ENCODE data around the gene CATSPERD. TPM values are rescaled to one million over a fixed set of nuclear protein-coding genes. Genes with fewer than 3 reads are reported as not detected.

CATSPERD gene
- total and polyA plus RNA-seq, 9 of the 15 experiments (the other 6 are each of a cell fraction or from before 2014, with no cell fraction given): not detected

DNA sequence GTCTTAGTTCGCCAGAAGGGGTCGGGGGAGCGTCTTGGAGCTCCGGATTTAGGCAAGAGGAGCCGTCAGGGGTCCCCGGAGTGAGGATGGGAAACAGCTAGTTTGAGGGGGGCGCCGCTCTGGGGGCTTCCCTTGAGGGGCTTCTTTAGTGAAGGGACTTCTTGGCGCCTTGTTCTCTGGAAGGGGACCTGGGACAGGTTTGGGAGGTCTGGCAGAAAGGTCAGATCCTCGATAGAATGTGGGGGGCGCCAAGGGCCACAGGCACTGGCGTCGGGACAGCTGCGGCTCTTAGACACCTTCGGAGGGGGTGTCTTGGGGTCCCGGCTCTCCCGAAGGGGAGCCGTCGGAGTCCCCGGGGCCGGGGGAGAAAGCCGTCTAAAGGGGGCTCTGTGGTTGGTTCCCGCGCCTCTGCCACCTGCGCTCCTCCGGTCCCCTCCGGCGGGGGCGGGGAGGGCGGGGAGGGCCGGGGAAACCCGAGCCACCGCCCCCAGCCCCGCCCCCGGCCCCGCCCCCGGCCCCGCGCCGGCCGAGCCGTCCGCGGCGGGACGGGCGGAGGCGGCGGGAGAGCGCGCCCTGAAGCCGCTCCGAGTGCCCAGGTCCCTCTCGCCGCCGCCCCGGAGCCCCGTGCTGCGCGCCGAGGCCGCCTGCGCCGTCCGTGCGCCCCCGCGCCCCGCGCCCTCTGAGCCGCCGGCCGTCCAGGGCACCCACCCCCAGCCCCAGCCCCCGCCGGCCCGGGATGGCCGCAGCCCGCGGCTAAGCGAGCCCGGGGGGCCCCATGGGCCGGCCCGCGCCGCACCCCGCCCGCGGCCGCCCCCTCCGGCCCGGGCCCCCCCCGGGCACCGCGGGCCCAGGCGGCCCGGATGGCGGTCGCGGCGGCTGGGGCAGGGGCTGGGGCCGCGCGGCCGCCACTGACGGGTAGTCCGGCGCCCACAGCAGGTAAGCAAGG is 84.4 kb downstream of the CATSPERD start, which contains the start of gene NRTN (continued):
- TF ChIP-seq, protein P1, sequence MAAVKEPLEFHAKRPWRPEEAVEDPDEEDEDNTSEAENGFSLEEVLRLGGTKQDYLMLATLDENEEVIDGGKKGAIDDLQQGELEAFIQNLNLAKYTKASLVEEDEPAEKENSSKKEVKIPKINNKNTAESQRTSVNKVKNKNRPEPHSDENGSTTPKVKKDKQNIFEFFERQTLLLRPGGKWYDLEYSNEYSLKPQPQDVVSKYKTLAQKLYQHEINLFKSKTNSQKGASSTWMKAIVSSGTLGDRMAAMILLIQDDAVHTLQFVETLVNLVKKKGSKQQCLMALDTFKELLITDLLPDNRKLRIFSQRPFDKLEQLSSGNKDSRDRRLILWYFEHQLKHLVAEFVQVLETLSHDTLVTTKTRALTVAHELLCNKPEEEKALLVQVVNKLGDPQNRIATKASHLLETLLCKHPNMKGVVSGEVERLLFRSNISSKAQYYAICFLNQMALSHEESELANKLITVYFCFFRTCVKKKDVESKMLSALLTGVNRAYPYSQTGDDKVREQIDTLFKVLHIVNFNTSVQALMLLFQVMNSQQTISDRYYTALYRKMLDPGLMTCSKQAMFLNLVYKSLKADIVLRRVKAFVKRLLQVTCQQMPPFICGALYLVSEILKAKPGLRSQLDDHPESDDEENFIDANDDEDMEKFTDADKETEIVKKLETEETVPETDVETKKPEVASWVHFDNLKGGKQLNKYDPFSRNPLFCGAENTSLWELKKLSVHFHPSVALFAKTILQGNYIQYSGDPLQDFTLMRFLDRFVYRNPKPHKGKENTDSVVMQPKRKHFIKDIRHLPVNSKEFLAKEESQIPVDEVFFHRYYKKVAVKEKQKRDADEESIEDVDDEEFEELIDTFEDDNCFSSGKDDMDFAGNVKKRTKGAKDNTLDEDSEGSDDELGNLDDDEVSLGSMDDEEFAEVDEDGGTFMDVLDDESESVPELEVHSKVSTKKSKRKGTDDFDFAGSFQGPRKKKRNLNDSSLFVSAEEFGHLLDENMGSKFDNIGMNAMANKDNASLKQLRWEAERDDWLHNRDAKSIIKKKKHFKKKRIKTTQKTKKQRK (IDR thresholded peaks at IDR 0.05; ENCODE audit: borderline replicate concordance, low read depth, low read length): no peak
- TF ChIP-seq PHF8 (IDR thresholded peaks at IDR 0.05; ENCODE audit: borderline replicate concordance, low read length) (peak; percentile 35; the same call in 1 of the 2 replicates), RBM34 (IDR thresholded peaks at IDR 0.05; ENCODE audit: borderline replicate concordance, insufficient read depth, low read length) (no peak), ZNF217 (CRISPR knock-in tag; IDR thresholded peaks at IDR 0.05) (no peak), SP1 (CRISPR knock-in tag; IDR thresholded peaks at IDR 0.05) (no peak), RBM25 (IDR thresholded peaks at IDR 0.05; ENCODE audit: low read depth, low read length, severe bottlenecking) (no peak), PML (IDR thresholded peaks at IDR 0.05; ENCODE audit: low read length) (no peak), ADNP (tag; IDR thresholded peaks at IDR 0.05) (no peak), KAT7 (CRISPR knock-in tag; IDR thresholded peaks at IDR 0.05; ENCODE audit: borderline replicate concordance) (no peak), NR1H2 (CRISPR knock-in tag; IDR thresholded peaks at IDR 0.05) (no peak), CXXC5 (CRISPR knock-in tag; IDR thresholded peaks at IDR 0.05) (0 out of 2 replicates have a peak, but pooled peaks have one; percentile 2), ZNF263 (CRISPR knock-in tag; IDR thresholded peaks at IDR 0.05; ENCODE audit: borderline replicate concordance) (no peak), EHMT2 (IDR thresholded peaks at IDR 0.05) (no peak), CHD4 (IDR thresholded peaks at IDR 0.05; ENCODE audit: insufficient read depth, insufficient replicate concordance, low read depth, low read length, poor library complexity, severe bottlenecking) (peak; percentile 23), C11orf30 (IDR thresholded peaks at IDR 0.05; ENCODE audit: low read depth) (no peak), DPF2 (IDR thresholded peaks at IDR 0.05) (no peak), MAFF (IDR thresholded peaks at IDR 0.05; ENCODE audit: low read length) (no peak)
- TF ChIP-seq, protein P2, sequence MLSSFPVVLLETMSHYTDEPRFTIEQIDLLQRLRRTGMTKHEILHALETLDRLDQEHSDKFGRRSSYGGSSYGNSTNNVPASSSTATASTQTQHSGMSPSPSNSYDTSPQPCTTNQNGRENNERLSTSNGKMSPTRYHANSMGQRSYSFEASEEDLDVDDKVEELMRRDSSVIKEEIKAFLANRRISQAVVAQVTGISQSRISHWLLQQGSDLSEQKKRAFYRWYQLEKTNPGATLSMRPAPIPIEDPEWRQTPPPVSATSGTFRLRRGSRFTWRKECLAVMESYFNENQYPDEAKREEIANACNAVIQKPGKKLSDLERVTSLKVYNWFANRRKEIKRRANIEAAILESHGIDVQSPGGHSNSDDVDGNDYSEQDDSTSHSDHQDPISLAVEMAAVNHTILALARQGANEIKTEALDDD (IDR thresholded peaks at IDR 0.05): no peak
- TF ChIP-seq, protein P3, sequence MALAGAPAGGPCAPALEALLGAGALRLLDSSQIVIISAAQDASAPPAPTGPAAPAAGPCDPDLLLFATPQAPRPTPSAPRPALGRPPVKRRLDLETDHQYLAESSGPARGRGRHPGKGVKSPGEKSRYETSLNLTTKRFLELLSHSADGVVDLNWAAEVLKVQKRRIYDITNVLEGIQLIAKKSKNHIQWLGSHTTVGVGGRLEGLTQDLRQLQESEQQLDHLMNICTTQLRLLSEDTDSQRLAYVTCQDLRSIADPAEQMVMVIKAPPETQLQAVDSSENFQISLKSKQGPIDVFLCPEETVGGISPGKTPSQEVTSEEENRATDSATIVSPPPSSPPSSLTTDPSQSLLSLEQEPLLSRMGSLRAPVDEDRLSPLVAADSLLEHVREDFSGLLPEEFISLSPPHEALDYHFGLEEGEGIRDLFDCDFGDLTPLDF (CRISPR knock-in tag; IDR thresholded peaks at IDR 0.05): no peak

Measured in K562 (cell line).